ENCODE measurements around the gene DYNLT3. TPM values are rescaled to one million over a fixed set of nuclear protein-coding genes. Genes with fewer than 3 reads are reported as not detected.

DYNLT3 gene, protein sequence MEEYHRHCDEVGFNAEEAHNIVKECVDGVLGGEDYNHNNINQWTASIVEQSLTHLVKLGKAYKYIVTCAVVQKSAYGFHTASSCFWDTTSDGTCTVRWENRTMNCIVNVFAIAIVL
- total RNA-seq, result 40.0 and 108 TPM in 2 replicates

DNA sequence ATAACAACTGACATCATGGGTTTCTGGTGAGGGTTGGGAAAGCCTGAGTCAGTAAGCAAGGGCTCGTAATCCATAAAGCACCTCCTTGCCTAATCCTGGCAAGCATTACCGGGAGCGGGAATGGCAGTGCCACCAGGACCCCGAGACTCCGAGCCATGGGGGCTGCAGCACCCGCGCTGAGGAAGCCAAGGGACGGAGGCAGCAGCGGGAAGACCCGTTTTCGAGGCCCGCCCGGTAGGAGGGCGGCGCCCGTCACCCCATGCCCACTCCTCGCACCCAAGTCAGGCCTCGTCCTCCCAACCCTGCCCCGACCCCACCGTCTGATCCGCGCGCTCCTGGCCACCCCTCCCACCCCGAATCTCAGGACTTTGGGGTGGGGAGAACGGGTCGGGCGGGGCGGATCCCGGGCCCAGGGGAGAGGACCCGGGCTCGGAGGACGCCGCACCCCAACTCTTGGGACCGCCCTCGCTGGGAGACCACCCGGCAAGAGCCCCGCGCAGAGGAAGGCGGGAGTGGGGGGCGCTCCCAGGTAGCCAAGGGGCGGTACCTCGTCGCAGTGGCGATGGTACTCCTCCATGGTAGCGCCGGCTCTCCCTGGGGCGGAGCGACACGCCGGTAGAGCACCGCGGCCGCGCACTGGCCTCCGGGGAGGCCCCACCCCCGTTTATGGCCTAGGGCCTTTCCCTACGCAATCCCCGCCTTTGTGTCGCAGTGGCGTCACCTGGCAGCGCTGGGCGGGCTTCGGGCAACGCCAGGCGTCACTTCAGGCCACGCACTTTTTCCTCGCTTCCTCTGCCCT, at the start of gene DYNLT3:
DYNLT3 (minus strand) TSS at position 638 of the 799 bp plus-strand sequence; CDS start at position 577, 61 bp downstream.

Small RNA genes within 50 kb of the gene (small RNA-seq; reads per million reads assigned to genes)
- gene RNU6-49P (ENCODE audit: low replicate concordance), result not detected

Other genes with a start within 250 kb of the DYNLT3 start
- 0.14 TPM in 1 of 2 replicates, not detected in the other for gene XK, start 161.8 kb downstream of the DYNLT3 start, total RNA-seq
- under 0.01 and 0.14 TPM in 2 replicates for gene CYBB, start 67.5 kb downstream of the DYNLT3 start, total RNA-seq
- gene SYTL5, start 159.0 kb upstream of the DYNLT3 start, total RNA-seq, result 1.5 and 20.9 TPM in 2 replicates